ENCODE results near the gene ABHD4. TPM values are rescaled to one million over a fixed set of nuclear protein-coding genes. Genes with fewer than 3 reads are reported as not detected.
A peak's percentile ranks its signal among the peaks of the same experiment; 100 is the strongest.

ABHD4 gene
- polyA plus RNA-seq, 2 of the 4 experiments (the other 2 are of a cell fraction) = 58.3 to 70.7 TPM

GRCh38 chr14:22656226-22656625 lies 58.1 kb downstream of the ABHD4 start:
- DNase-seq (ENCODE audit: low read depth in 1 of 2, low spot score in 1 of 2) (no peak), ATAC-seq (no peak), FAIRE-seq (no peak)
- Histone ChIP-seq H3K9me3 (no peaks in the 10 kb centered on the region), H3K27ac (peak overlapping the region in 1 of 2 experiments; percentile 15; a peak in 1 of 6 replicates), H3K4me2 (no peak overlapping the region), H3K4me1 (peaks cover 22% of the 10 kb centered on the region; the same call in 2 of the 3 replicates), H3K4me3 (no peak overlapping the region)
- ChIA-PET CTCF (interaction anchor here (1.1 to 5.9 kb wide), 7 partner anchors 12 to 198 kb away, joined by 3 to 69 read pairs (median 9); no protein-coding TSS in a partner anchor), POLR2A (no interaction called here)
- WGBS (ENCODE audit: missing lambda C conversion rate) = 82% methylated on average over 2 of the region's 2 CpGs
- TF ChIP-seq CHD4 (IDR thresholded peaks at IDR 0.05; ENCODE audit: borderline replicate concordance) (no peak), RNF2 (IDR thresholded peaks at IDR 0.05; ENCODE audit: borderline replicate concordance, low read depth) (no peak), KDM1A (IDR thresholded peaks at IDR 0.05; ENCODE audit: low read depth) (no peak), RFX5 (IDR thresholded peaks at IDR 0.05) (no peak)

- no peaks in the 10 kb centered on the region for H3K9me3 ChIP-seq
- no peak for ATAC-seq
- WGBS (ENCODE audit: missing lambda C conversion rate) = 80% methylated on average over 8 of the region's 8 CpGs
- FAIRE-seq = no peak
- peak overlapping the region; percentile 39; the same call in 2 of the 3 replicates for H3K4me2 ChIP-seq
- no peak overlapping the region for H3K4me3 ChIP-seq
- TF ChIP-seq CTCF (IDR thresholded peaks at IDR 0.05) (no peak), E2F6 (IDR thresholded peaks at IDR 0.05; ENCODE audit: borderline replicate concordance, low read depth) (no peak), CHD4 (IDR thresholded peaks at IDR 0.05; ENCODE audit: borderline replicate concordance) (no peak), USF2 (IDR thresholded peaks at IDR 0.05) (no peak), FOXS1 (CRISPR knock-in tag; IDR thresholded peaks at IDR 0.05) (no peak)
- POLR2A ChIA-PET = interaction anchor here (1.3 kb wide), 1 partner anchor 58 kb away, joined by 3 read pairs; no protein-coding TSS in a partner anchor
- peak overlapping the region; percentile 15 to 37; a peak in 2 of 6 replicates for H3K27ac ChIP-seq
- peaks cover 18% of the 10 kb centered on the region; the same call in 2 of the 3 replicates for H3K4me1 ChIP-seq
- DNase-seq (ENCODE audit: low read depth in 1 of 2, low spot score in 1 of 2) = no peak
- CTCF ChIA-PET = interaction anchor here (0.8 to 5.9 kb wide), 28 partner anchors 9 to 316 kb away, joined by 3 to 69 read pairs (median 4); partner anchors contain the start of genes DAD1 and OXA1L
Observed at GRCh38 chr14:22656945-22657731, 59.0 kb downstream of the ABHD4 start.

- Histone ChIP-seq H3K27ac (peak overlapping the region; percentile 15 to 37; a peak in 1 of 6 replicates), H3K4me1 (peaks cover 16% of the 10 kb centered on the region; the same call in 2 of the 3 replicates), H3K9me3 (no peaks in the 10 kb centered on the region), H3K4me3 (no peak overlapping the region), H3K4me2 (peak overlapping the region; percentile 39; the same call in 2 of the 3 replicates)
- 88% methylated on average over 1 of the region's 1 CpG for WGBS (ENCODE audit: missing lambda C conversion rate)
- peak in 1 of 2 experiments; percentile 46; a peak in 2 of 6 replicates for ATAC-seq
- POLR2A ChIA-PET = interaction anchor here (0.8 to 1.3 kb wide), 3 partner anchors 59 to 165 kb away, joined by 3 to 4 read pairs (median 3); partner anchors contain the start of gene OXA1L
- FAIRE-seq = no peak
- peak in 1 of 2 experiments; percentile 39 for DNase-seq (ENCODE audit: low read depth in 1 of 2, low spot score in 1 of 2)
- CTCF ChIA-PET = interaction anchor here (0.7 to 5.9 kb wide), 32 partner anchors 8 to 400 kb away, joined by 3 to 69 read pairs (median 4); partner anchors contain the start of genes DAD1 and OXA1L
- TF ChIP-seq BCL3 (IDR thresholded peaks at IDR 0.05) (no peak), NFE2L2 (conservative IDR thresholded peaks at IDR 0.05; ENCODE audit: low read length) (no peak), RNF2 (IDR thresholded peaks at IDR 0.05; ENCODE audit: borderline replicate concordance, low read depth) (no peak), HOXB13 (CRISPR knock-in tag; IDR thresholded peaks at IDR 0.05; ENCODE audit: low read depth) (no peak), E2F6 (IDR thresholded peaks at IDR 0.05; ENCODE audit: borderline replicate concordance, low read depth) (no peak), EP300 (IDR thresholded peaks at IDR 0.05) (no peak), TFCP2L1 (CRISPR knock-in tag; IDR thresholded peaks at IDR 0.05) (no peak), FOSL2 (IDR thresholded peaks at IDR 0.05) (no peak), FOSL2 (CRISPR knock-in tag; IDR thresholded peaks at IDR 0.05) (no peak), REST (IDR thresholded peaks at IDR 0.05) (no peak), SMC3 (IDR thresholded peaks at IDR 0.05) (peak; percentile 66), FOXS1 (CRISPR knock-in tag; IDR thresholded peaks at IDR 0.05) (no peak), CTCF (IDR thresholded peaks at IDR 0.05) (peak; percentile 60)
Observed at GRCh38 chr14:22657861-22658260, 59.8 kb downstream of the ABHD4 start.

Data from A549 (cell line).